GM10266 (cell line): ENCODE results near the gene ABCA13.

Experiments used
- DNase-seq: peaks from one replicate; pipeline ENCODE4 v3.0.0; 2012; ENCODE audit errors: extremely low spot score
- TF ChIP-seq, protein P1 (sequence below): IDR thresholded peaks from 2 replicates; pipeline ENCODE4 v1.5.1; 2012; ENCODE audit warnings: mild to moderate bottlenecking, low read depth; ENCODE audit not compliant: control insufficient read depth, insufficient read depth; ENCODE audit errors: missing control alignments

Gene ABCA13

DNA sequence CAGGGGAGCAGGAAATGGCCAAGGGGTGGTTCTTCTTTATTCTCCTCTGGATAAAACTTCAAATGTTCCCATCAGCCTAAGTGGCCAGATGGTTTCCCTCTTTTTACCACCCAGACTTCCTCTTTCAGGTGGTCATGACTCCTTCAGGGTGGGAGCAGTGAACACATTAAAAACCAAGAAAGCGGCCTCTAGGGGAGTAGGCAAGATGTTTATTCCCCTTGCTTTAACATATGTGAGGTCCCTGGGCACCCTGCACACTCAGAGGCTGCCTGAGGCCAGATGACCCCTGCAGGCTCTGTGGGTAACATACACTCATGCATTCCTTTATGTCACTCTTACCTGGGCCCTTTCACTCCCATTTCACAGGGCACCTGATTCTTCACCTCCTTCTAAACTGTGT, 357.4 kb downstream of the ABCA13 start:
- TF ChIP-seq, protein P1, sequence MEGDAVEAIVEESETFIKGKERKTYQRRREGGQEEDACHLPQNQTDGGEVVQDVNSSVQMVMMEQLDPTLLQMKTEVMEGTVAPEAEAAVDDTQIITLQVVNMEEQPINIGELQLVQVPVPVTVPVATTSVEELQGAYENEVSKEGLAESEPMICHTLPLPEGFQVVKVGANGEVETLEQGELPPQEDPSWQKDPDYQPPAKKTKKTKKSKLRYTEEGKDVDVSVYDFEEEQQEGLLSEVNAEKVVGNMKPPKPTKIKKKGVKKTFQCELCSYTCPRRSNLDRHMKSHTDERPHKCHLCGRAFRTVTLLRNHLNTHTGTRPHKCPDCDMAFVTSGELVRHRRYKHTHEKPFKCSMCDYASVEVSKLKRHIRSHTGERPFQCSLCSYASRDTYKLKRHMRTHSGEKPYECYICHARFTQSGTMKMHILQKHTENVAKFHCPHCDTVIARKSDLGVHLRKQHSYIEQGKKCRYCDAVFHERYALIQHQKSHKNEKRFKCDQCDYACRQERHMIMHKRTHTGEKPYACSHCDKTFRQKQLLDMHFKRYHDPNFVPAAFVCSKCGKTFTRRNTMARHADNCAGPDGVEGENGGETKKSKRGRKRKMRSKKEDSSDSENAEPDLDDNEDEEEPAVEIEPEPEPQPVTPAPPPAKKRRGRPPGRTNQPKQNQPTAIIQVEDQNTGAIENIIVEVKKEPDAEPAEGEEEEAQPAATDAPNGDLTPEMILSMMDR: no peak
- DNase-seq: no peak

DNA sequence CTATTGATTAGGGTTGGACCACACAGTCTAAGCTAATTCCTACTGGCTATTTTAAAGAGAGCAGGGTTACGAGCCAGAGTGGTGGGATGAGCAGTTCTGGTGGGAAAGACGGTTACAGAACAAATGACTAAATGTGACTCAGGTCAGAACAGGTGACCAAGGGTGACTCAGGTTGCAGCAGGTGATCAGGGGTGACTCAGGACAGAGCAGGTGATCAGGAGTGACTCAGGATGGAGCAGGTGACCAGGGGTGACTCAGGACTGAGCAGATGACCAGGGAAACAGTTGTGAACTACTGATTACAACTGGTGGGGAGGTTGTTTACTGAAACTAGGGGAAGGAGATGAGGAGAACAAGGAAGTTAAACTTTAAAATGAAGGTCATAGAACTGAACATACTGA, 366.3 kb downstream of the ABCA13 start:
- TF ChIP-seq, protein P1: no peak
- DNase-seq: no peak

- no peak for DNase-seq
- TF ChIP-seq, protein P1: no peak
Observed at GRCh38 chr7:48540746-48541145, 369.5 kb downstream of the ABCA13 start.

DNA sequence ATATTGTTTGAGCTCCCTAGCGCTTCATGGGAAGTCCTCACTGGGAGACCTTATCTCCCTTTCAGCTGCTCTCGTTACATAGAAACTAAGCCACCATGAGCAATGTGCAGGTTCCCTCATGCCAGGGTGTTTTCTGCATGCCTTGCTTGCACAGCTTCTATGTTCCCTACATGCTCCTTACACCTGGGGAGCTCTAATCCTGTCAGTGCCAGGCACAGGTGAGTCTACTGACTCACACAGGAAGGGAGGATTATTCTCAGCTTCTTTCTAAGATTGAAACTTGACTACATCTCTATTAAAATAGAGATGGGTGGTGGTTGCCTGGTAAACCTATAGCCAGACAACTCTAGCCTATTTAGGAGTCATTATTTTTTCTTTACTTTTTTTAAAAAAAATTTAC, 377.4 kb downstream of the ABCA13 start:
- TF ChIP-seq, protein P1: no peak
- DNase-seq: no peak

DNA sequence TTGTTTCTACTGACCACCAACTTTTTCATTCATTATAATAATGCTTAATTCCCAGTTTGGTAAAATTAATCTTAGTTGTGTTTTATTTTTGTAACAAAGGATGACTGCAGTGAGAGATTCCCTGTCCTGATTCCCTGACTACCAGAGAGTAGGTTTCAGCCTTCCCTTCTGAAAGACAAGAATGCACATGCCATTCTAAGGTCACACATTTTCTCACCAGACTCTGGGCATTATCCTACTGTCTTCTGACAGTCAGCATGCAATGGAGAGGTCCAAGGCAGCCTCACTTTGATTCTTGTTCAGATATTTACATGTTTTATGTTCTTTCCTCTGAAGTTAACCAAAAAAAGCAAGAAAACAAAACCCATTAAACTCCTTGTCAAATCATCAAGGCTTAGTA, 380.4 kb downstream of the ABCA13 start:
- TF ChIP-seq, protein P1: no peak
- DNase-seq: no peak

GRCh38 chr7:48563334-48563733, 392.1 kb downstream of the ABCA13 start:
- TF ChIP-seq, protein P1: no peak

GRCh38 chr7:48575516-48575915, 404.3 kb downstream of the ABCA13 start:
- no peak for DNase-seq
- TF ChIP-seq, protein P1: no peak

More at GRCh38 chr7:48563334-48563733, 392.1 kb downstream of the ABCA13 start:
- no peak for DNase-seq

DNA sequence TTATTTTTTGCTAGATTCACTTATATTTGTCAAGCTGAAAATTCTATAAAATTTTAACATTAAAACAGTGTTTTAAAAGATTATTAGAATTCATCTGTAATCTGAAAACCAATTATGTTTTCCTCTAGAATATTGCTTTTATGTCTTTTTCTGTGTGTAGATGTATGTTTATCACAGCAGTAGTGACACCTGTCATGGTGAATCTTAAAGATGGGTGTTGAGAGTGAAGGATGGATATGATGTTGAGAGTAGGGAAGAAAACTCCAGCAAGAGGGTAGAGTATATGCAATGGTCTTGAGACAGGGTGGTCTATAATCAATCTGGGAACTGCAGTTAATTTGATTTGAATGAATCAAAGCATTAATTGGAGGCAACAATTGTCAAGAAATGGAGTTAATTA, 416.2 kb downstream of the ABCA13 start:
- TF ChIP-seq, protein P1: no peak
- DNase-seq: no peak
